GM21528 (cell line): ENCODE data around the gene PWP2.
"Not testable (repeated sequence)": the region's sequence is repeated elsewhere in the genome, so short reads cannot be mapped to it uniquely, and the experiment has no call there.

Source experiments
- ATAC-seq: cut with Tn5 transposase; IDR thresholded peaks from one replicate; pipeline ENCODE4 v1.9.1; 2021; ENCODE audit warnings: mild to moderate bottlenecking, moderate library complexity; ENCODE audit not compliant: unreplicated experiment, low FRiP score

The PWP2 gene

DNA sequence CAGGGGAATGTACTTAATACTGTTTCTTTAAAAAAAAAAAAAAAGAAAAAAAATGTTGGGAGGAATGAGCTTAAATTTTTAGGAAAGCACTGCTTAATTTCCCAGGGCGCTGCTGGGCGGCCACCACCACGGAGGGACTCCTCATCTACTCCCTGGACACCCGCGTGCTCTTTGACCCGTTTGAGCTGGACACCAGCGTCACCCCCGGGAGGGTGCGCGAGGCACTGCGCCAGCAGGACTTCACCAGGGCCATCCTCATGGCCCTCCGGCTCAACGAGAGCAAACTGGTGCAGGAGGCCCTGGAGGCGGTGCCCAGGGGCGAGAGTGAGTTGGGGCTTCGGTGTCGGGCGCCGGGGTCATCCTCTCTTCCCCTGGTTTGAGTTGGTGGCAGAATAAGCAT lies 20.6 kb downstream of the PWP2 start:
- ATAC-seq: not testable (repeated sequence)

DNA sequence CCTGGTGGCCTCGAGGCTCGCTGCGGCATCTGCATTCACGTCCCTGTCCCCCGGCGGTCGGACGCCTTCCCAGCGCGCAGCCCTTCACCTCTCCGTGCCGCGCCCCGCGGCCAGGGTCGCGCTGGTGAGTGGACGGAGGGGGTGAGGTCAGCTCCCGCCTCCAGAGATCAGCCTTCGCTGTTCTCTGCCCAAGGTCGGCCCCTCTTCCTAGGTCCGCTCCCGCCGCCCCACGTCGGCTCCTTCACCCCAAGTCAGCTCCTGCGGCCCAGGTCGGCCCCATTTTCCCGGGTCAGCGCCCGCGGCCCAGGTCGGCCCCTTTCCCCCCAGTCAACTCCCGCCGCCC lies 26.5 kb downstream of the PWP2 start:
- peak; percentile 25 for ATAC-seq

DNA sequence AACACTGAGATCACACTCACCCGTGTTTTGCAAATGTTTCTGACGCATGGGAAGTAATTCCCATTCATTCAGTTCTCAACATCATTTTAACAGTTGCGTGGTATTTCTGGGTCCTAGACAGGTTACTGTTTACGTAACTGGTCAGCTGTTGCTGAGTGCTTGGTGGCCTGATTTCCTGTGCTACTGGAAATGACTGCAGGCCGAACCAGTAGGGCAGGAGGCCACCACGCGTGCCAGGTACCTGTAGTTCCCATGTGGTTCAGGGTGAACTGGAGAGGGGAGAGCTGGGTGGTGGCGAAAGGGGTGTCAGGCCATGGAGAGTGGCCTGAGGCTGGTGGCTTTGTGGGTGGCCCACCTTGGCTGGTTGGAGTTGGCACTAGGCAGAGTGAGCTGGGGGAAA lies 27.5 kb downstream of the PWP2 start:
- not testable (repeated sequence) for ATAC-seq

DNA sequence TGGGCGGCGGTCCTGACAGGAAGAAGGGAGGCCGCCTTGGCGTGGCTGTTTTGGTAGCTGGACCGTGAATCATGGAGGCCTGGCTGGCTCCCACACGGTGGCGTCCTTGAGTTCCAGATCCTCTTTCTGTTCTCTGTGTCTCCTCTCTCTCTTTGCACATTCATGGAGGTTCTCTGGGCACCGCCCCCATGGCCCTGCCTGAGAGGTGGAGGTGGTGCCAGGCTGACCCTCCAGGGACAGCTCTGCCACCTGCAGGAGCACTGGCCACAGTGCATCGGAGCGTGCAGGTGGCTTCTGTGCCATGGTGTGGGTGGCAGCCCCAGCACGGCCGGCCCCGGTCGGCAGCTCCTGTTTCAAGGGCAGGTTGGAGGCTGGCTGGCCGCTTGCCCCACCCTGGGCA lies 30.8 kb downstream of the PWP2 start:
- ATAC-seq: not testable (repeated sequence)

DNA sequence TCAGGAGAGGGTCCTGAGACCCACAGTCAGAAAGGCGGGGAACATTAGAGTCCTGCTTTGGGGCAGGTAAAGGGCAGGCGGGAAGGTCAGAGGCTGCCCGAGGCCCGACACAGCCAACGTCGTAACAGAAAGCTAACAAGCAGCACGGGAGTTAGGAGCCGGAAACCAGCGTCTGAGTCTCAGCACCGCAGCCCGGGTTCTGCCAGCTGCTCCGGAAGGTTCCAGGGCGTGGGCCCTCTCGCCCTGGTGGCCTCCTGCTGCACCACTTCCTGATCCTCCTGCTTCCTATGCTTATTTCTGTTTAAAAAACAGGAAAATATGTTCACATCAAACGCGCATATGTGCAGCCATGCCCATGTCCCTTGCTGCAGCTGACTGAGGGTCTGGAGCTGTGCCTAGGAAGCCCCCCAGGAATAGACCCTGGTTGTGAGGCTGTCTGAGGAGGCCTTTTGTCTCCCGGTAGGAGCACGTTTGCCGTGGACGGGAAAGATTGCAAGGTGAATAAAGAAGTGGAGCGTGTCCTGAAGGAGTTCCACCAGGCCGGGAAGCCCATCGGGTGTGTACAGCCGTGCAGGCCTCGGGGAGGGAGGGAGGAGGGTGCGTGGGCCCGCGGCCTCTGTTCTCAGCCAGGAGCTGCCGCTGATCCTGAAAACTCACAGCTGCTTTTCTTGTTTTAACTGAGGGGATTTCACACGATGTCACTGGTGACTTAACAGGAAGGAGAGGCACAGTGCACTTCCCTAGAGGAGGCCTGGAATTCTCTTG lies 32.8 kb downstream of the PWP2 start:
- ATAC-seq: not testable (repeated sequence)

DNA sequence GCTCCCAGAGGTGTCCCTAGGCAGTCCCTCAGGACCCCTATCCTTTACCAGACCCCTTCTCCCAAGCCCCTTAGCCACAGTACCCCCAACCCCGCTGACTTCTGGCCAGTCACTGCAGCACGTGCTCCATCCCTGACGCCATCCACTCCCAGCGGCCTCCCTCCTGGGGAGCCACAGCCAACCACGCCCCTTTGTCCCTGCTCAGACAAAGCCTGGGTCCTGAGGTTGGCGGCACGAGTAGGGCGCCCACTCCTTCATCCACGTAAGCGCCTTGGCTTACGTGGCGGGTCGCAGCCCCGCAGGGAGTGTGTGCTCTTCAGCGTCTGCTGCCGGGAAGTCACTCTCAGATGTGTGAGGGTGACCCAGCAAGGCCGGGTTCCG lies 33.3 kb downstream of the PWP2 start:
- not testable (repeated sequence) for ATAC-seq

DNA sequence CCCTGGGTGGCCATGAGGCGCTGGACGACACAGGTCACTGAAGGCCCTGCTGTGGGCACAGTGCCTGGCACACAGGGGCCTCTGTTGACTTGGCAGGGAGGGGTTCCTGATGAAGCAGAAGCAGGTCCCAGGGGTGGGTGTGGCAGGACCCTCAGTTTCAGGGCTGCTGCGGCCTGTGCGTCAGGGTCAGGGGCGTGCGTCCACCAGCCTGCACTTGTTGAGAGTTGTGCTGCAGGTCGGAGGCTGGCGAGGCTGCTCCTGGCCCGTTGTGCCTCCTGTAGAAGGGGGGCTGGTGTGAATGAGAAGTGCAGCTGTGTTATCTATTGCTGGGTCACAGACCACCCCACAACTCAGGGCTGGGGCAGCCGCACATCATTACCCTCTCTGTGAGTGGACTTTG lies 35.3 kb downstream of the PWP2 start:
- ATAC-seq: not testable (repeated sequence)

DNA sequence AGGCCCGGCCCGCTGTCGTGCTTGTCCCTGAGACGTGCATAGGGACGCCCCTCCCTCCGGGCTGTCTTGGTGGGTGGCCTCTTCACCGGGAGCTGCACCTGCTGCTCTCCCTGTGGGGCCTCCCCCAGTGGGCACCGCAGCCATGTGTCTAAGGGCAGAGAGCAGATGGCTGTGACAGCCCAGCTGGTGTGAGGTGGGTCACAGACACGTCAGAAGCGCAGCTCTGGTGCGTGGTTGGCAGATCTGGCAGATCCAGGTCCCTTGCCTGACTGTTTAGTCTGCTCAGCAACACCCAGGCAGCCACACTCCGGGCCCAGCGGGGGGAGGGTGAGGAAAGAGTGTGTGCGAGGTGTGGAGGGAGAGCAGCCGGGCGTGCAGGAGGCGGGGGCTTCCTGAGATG lies 36.2 kb downstream of the PWP2 start:
- ATAC-seq: not testable (repeated sequence)

DNA sequence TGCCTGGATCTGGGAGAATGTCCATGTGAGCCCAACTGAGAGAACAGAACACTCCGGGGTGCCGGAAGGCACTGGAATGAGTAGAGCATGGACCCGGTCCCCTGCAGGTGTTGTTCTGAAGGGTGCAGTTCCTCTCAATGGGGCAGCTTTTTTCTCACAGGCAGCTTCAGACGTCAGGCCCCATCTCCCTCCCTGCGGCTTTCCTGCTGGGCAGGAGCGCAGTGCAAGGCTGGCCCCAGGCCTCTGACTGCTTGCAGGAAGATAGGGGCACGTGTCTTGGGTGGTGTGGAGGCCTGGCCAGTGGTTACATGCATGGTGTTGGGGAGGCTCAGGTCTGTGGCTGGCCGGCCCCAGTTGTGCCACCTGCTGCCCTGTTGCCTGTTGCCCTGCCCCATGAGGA lies 36.8 kb downstream of the PWP2 start:
- not testable (repeated sequence) for ATAC-seq

DNA sequence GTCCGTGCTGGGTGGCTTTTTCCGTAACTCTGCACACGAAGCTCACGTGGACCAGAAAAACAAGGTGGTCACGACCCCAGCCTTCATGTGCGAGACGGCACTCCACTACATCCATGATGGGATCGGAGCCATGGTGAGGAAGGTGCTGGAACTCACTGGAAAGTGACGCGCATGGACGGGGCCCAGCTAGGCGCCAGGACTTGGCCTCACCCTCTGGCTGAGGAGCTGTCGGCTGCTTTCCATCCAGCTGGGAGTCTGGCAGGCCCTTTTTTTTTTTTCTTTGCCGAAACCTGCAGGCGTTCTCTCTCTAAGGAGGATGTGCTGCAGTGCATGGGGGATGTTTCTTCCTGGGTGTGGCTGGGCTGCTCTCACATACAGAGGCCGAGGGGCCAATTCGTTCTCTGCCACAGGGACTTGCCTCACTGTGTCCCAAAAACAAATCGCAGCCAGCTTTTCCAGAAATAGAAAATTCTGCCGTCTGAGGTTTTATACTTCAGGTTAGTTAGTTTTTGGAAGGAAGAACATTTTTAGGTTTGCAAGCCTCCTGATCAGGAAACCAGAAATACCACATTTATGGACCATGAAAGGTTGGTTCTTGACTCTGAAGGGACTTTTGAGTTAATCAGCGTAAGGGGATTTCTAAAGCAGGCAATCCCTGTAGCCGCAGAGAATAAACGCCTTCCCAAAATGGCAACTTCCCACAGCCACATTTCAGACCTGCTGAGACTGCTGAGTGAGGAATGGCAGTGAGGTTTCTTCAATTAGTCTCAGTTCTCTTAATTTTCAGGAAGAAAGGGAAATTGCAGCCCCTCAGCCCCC lies 37.8 kb downstream of the PWP2 start:
- ATAC-seq: not testable (repeated sequence)

DNA sequence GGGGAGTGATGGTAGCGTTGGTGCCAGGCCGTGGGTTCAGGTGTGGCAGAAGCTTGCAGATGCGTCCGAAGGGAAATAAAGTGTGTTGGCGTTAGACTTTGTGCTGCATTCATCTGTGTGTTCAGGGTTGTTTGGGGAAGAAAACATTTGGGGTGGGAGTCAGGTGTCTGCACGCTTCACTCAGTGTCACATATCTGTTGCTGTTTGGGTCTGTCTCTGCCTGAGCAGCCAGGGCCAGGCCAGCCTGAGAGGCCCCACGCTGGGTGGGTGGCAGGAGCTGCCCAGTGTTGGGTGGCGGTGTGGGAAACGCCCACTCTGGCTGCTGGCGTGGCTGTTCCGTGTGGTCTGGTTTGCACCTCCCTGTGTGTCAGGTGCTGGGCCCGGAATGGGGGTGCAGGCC lies 38.4 kb downstream of the PWP2 start:
- not testable (repeated sequence) for ATAC-seq

DNA sequence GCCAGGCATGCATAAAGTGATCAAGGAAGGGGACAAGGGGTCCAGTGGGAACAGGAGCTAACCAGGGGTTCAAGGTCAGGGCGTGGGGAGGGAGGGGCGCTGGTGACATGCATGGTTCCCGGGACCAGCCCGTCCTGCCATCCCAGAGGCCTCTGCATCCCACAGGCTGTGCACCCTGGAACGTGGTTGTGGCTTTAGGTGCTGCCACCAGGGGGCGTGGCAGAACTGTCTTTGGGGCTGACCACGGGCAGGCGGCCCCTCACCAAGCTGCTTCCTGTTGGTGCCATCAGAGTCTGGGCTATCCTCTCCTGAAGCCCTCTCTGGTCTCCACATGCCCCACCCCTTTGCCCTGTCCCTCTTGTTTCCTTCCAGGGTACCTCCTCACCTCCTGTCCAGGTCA lies 39.9 kb downstream of the PWP2 start:
- not testable (repeated sequence) for ATAC-seq

DNA sequence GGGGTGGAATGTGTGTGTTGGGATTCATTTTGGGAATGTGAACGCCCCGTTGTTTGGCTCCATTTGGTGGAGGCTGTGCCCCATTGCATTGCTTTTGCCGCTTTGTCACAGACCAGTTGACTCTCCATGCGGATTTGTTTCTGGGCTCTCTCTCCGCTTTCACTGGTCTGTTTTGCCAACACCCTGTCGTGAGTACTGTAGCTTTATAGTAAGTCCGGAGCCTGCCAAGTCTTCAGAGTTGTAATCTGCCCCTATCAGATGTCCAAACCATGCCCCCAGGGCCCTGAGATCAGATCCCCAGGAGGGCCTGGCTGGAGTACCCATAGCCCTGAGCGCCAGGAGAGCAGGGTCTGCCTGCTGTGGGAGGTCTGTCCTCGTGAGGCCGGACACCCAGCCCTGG lies 43.1 kb downstream of the PWP2 start:
- not testable (repeated sequence) for ATAC-seq

DNA sequence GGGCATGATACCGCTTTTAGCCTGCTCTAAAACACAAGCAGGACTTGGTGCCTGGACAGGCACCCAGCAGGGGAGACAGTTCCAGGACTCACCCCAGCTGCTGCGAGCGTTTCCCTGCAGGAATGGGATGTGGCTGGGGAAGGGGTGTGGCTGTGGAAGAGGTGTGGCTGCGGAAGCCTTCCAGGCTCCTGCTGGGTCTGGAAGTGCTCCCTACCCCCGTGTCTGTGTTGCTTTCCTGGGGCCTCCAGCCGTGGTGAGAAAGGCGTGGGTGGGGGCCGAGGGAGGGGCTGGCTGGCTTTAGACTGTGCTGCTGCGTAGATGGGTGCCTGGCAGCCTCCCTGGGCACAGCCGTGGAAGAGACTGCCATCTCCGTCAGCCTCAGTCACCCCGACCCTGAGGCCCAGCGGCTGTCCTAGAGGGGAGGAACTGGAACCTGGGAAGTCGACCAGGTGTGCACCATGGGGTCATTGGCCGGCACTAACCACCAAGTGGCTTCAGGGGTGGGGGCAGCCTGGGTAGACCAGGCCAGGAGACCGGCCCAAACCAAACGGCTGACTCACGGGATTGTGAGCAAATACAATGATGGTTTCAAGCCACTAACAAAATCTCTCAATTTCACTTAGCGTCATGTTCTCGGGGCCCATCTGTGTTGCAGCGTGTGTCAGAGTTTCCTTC lies 46.2 kb downstream of the PWP2 start:
- not testable (repeated sequence) for ATAC-seq

DNA sequence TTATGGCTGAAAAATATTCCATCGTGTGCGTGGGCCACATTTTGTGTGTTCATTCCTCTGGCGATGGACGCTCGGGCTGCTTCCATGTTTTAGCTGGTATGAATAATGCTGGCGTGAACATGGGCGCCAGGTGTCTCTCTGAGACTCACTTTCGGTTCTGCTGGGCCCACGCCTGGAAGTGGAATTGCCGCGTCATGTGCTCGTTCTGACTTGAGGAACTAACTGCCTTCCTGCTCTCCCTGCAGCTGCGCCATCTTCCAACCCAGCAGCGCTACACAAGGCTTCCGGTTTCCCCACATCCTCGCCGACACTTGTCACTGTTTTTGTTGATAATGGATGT lies 46.7 kb downstream of the PWP2 start:
- ATAC-seq: not testable (repeated sequence)

DNA sequence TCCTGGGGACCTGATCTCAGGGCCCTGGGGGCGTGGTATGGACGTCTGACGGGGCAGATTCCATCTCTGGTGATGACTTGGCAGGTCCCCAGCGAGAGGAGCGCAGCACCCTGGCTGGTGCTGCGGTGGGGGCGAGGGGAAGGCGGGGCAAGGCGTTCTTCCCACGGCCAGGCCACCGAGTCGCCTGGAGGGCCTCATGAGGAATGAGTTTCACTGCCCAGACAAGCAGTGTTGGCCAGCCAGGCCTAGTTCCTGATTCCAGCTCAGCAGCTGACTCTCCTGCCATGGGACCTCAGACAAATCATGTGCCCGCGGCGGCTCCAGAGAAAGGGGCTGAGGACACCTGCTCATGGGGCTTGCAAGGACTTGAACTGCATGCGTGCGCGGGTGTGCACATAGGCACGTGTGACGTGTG lies 47.6 kb downstream of the PWP2 start:
- ATAC-seq: peak; percentile 16

DNA sequence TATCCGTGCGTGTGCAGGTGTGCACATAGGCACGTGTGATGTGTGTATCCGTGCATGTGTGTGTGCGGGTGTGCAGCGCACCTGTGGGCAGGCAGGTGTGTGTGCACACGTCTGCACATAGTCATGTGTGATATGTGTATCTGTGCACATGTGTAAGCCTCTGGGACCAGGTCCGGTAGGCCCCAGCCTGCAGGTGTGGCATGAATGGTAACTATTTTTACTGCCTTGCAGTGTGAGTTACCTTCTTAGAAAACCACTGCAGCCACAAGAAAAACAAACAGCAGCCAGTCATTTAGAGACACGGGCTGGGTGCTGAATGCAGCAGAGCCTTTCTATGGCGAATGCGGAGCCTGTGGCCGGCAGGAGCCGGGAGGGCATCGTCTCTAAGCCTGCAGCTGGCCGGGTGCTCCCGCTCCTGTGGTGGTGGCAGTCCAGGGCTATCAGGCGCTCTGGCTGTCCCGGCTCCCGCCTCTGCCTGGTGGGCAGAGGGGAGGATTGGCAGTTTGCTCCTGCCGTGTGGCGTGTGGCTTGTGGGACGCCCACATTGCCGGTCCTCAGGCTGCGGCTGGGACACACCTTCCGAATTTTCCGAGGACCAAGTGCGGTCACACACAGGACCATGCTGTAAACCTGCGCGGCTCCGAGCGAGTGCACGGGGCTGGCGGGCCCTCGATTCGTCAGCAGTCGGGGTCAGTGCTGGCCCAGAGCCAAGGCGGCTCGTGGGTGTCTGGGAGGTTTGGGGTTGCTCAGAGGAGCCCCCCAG lies 48.2 kb downstream of the PWP2 start:
- peak; percentile 46 for ATAC-seq

DNA sequence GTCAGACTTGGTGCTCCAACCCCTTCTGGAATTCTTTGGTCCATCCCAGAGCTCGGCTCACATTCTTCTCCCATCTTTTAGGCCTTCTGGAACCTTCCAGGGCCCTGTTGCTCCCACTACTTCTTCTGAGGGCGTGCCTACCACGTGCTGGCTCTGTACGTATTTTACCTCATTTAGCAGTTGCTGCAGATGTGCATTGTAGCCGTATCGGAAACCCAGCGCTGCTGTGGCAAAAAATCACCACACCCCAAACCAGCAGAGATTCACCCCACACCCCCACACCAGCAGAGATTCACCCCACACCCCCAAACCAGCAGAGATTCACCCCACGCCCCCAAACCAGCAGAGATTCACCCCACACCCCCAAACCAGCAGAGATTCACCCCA lies 48.8 kb downstream of the PWP2 start:
- ATAC-seq: not testable (repeated sequence)

DNA sequence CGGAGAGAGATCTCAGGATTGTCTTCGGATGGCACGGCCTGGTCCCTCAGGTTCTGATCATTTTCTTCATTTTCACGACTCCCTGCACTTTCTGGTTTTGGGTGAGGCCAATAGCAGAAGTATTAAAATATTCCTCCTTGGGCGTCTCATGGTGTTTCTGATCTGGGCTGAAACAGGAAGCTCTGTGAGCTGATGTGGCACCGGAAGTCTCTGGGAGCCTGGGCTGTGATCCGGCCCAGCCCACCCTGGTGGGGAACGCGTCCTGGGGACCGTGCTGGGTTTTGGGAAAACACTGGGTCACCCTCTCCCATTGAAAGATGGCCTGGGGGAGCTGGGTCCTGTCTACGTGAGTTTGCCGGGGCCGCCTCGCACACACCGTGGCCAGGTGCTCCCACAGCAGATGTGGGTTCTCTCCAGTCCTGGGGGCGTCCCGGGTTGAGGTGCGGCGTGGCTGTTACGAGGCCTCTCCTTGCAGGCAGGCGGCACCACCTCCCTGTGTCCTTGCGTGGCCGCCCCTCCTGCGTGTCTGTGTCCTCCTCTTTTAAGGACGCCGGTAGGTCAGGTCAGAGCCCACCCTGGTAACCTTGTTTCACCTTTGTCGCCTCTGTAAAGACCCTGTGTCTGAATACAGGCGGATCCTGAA lies 50.4 kb downstream of the PWP2 start:
- ATAC-seq: not testable (repeated sequence)

DNA sequence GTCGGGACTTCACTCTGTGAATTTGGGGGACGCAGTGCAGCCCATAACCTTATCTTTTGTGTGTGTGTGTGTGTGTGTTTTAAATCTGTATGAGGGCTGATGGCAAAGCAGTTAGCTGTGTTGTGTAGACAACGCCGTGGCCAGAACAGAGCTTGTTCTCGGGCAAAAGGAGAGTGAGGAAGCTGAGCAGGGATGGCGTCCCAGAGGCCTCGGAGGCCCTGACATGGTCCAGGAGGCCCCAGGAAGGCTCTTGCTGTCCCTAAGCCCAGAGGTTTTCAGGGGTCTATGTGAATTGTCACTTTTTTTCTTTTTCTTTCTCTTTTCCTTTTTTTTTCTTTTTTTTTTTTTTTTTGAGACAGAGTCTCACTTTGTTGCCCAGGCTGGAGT lies 50.9 kb downstream of the PWP2 start:
- ATAC-seq: not testable (repeated sequence)
